Endothelial cell of umbilical vein (primary cell): ENCODE results near the gene FAM184B. TPM values are rescaled to one million over a fixed set of nuclear protein-coding genes. Genes with fewer than 3 reads are reported as not detected.

Experiments used
- BruUV-seq: library from RNA; stranded (reverse); fragments of 400-500 nt; replicated peaks from 2 replicates; lab custom pipeline; 2021; lab: Mats Ljungman, UMichigan
- CTCF ChIA-PET: fragments of 300-600, 350-600 bp; sonication (Branson Sonifier 250); formaldehyde crosslinking; loops from one replicate; lab custom pipeline; 2021; ENCODE audit warnings: antibody characterized with exemption, inconsistent platforms; lab: Charles Lee
- POLR2A ChIA-PET: fragments of 300-600, 350-600 bp; sonication (Branson Sonifier 250); formaldehyde crosslinking; loops from one replicate; lab custom pipeline; 2021; ENCODE audit warnings: antibody characterized with exemption, inconsistent platforms; lab: Charles Lee
- DNase-seq: peaks from one replicate; pipeline ENCODE4 v3.0.0-alpha.2; 2011; ENCODE audit warnings: low read depth, low spot score
- FAIRE-seq: peaks from 2 replicates; lab custom pipeline; 2011; peaks lifted over from hg19 to GRCh38; lab: Jason Lieb, UNC
- H2AFZ ChIP-seq: 2 replicates; pipeline ENCODE4 v1.6.0; 2012; ENCODE audit warnings: low read depth, low read length, control low read depth, inconsistent platforms
- H3K27ac ChIP-seq: 2 replicates; pipeline ENCODE4 v1.5.1; 2011; ENCODE audit warnings: low read depth, mild to moderate bottlenecking, control low read depth, low read length, moderate library complexity; ENCODE audit not compliant: insufficient read depth
- H3K27me3 ChIP-seq, 2 experiments: 2 replicates each; pipeline versions ENCODE4 v1.6.0 to v1.6.1; 2011; ENCODE audit warnings: low read length in 2 of 2, mixed read lengths in 1 of 2; ENCODE audit not compliant: control insufficient read depth in 2 of 2, insufficient read depth in 2 of 2
- H3K36me3 ChIP-seq, 2 experiments: 2 replicates in 1 of 2; 3 replicates in 1 of 2; pipeline ENCODE4 v1.5.1; 2011; ENCODE audit warnings: low read length in 2 of 2, mild to moderate bottlenecking in 1 of 2, moderate library complexity in 1 of 2; ENCODE audit not compliant: control insufficient read depth in 2 of 2, insufficient read depth in 2 of 2; ENCODE audit errors: extremely low read depth in 1 of 2
- H3K4me1 ChIP-seq: 3 replicates; pipeline ENCODE4 v1.5.1; 2011; ENCODE audit warnings: mild to moderate bottlenecking, low read length; ENCODE audit not compliant: control insufficient read depth, insufficient read depth; ENCODE audit errors: extremely low read depth
- H3K4me2 ChIP-seq: 2 replicates; pipeline ENCODE4 v1.6.1; 2011; ENCODE audit warnings: low read length, control low read depth, mixed read lengths; ENCODE audit not compliant: insufficient read depth
- H3K4me3 ChIP-seq, 3 experiments: fragments of 200-600 bp in 1 of 3; sonication (generic), shearing (Covaris generic) in 1 of 3; replicated peaks in 1 of 3; 2 replicates each; pipeline ENCODE4 v1.5.1; 2011 to 2016; ENCODE audit warnings: control low read depth in 3 of 3, low read length in 3 of 3, mild to moderate bottlenecking in 2 of 3, inconsistent platforms in 1 of 3, low read depth in 1 of 3, moderate library complexity in 1 of 3; ENCODE audit not compliant: insufficient read depth in 1 of 3
- H3K79me2 ChIP-seq: 2 replicates; pipeline ENCODE4 v1.6.0; 2012; ENCODE audit warnings: low read length, inconsistent platforms; ENCODE audit not compliant: control insufficient read depth, insufficient read depth
- H3K9ac ChIP-seq: replicated peaks from 2 replicates; pipeline ENCODE3; 2011; ENCODE audit warnings: low read length, control low read depth; ENCODE audit not compliant: insufficient read depth; ENCODE audit errors: extremely low read depth
- H3K9me1 ChIP-seq: replicated peaks from 3 replicates; pipeline ENCODE4 v1.6.0; 2011; ENCODE audit warnings: mild to moderate bottlenecking, low read length; ENCODE audit not compliant: control insufficient read depth, insufficient read depth; ENCODE audit errors: extremely low read depth
- H3K9me3 ChIP-seq: replicated peaks from 2 replicates; pipeline ENCODE4 v1.5.1; 2012; ENCODE audit warnings: low read length, inconsistent platforms; ENCODE audit not compliant: control insufficient read depth, insufficient read depth
- H4K20me1 ChIP-seq: replicated peaks from 2 replicates; pipeline ENCODE3; 2011; ENCODE audit warnings: mild to moderate bottlenecking, low read length; ENCODE audit not compliant: control insufficient read depth, insufficient read depth; ENCODE audit errors: extremely low read depth
- CTCF ChIP-seq, 2 donors: IDR thresholded peaks; 1 replicate in 1 of 2; 2 replicates in 1 of 2; pipeline ENCODE4 v1.5.1; 2011; ENCODE audit warnings: low read length in 2 of 2, mild to moderate bottlenecking in 2 of 2, moderate library complexity in 2 of 2, control low read depth in 1 of 2, inconsistent platforms in 1 of 2, low read depth in 1 of 2; ENCODE audit not compliant: insufficient read depth in 1 of 2; ENCODE audit errors: extremely low read depth in 1 of 2
- EZH2 ChIP-seq: IDR thresholded peaks from 2 replicates; pipeline ENCODE4 v1.6.1; 2012; ENCODE audit warnings: borderline replicate concordance, low read depth, mild to moderate bottlenecking, moderate library complexity, low read length, inconsistent platforms; ENCODE audit not compliant: severe bottlenecking
- FOS ChIP-seq: IDR thresholded peaks from 2 replicates; pipeline ENCODE4 v1.6.1; 2011; ENCODE audit warnings: mild to moderate bottlenecking, low read length, moderate library complexity, borderline replicate concordance; ENCODE audit not compliant: insufficient read depth
- GATA2 ChIP-seq: IDR thresholded peaks from 2 replicates; pipeline ENCODE4 v1.7.0; 2011; ENCODE audit warnings: low read depth, mild to moderate bottlenecking, moderate library complexity, mixed read lengths, low read length; ENCODE audit not compliant: insufficient read length, insufficient read depth
- JUN ChIP-seq: IDR thresholded peaks from 2 replicates; pipeline ENCODE4 v1.6.1; 2011; ENCODE audit warnings: borderline replicate concordance, low read depth; ENCODE audit not compliant: insufficient read length, insufficient read depth
- MYC ChIP-seq: IDR thresholded peaks from one replicate; pipeline ENCODE4 v1.6.1; 2011; ENCODE audit warnings: mild to moderate bottlenecking, low read depth, low read length
- POLR2A ChIP-seq: IDR thresholded peaks from 2 replicates; pipeline ENCODE4 v1.6.1; 2012; ENCODE audit warnings: low read depth, mild to moderate bottlenecking, control low read depth, low read length
- POLR2AphosphoS5 ChIP-seq: IDR thresholded peaks from 2 replicates; pipeline ENCODE4 v1.6.1; 2012; ENCODE audit warnings: low read depth, mild to moderate bottlenecking, control low read depth, low read length, moderate library complexity; ENCODE audit not compliant: insufficient read depth
- dilution Hi-C: fragments of 300-500 bp; cut with MboI; formaldehyde crosslinking; loops from one replicate; pipeline ENCODE4 v1.15.0; 2019; ENCODE audit warnings: low sequenced_read_pairs; ENCODE audit not compliant: extremely low pct_ligation_motif_present
- intact Hi-C: fragments of 100-400 bp; cut with micrococcal nuclease; formaldehyde crosslinking; loops from one replicate; pipeline ENCODE4 v1.10.0; 2022
- polyA plus RNA-seq, 4 experiments: library from polyadenylated mRNA; depleted of rRNA in 3 of 4; stranded (reverse) in 3 of 4; unstranded in 1 of 4; fragments of >200 nt; gene quantifications; 2 replicates each; pipeline versions ENCODE4 v1.2.1 to v1.2.3, GENCODE V29; 2011 to 2012; ENCODE audit warnings: missing spikeins in 1 of 4
- total RNA-seq: library from RNA; stranded (reverse); gene quantifications from 2 replicates; pipeline ENCODE4 v1.2.3, GENCODE V29; 2021
- TF ChIP-seq, protein P1 (sequence below): IDR thresholded peaks from 2 replicates; pipeline ENCODE4 v1.6.1; 2011; ENCODE audit not compliant: insufficient read depth, insufficient read length

FAM184B gene
- total and polyA plus RNA-seq, 2 donors (not counting 3 experiments of a cell fraction or from before 2014, with no cell fraction given), result not detected

DNA sequence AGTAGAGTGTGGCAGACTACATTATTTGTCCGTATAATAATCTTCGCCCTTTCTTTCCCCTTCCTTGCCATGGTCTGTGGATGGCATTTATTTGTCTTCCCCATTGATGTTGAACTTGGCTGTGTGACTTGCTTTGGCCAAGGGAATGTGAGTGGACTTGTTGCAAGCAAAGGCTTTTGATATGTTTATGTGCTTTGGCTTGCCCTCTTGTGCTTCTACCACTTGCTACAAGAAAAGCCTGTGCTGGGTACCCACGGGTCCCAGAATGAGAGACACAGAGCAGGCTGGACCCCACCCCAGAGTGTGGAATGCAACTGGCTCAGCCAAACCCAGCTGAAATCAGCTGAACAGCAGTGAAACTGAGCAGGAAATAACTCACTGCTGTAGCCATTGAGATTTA lies 63.0 kb downstream of the FAM184B start:
- Histone ChIP-seq H3K79me2 (no peaks in the 10 kb centered on the region), H3K9me1 (no peaks in the 10 kb centered on the region), H2AFZ (no peak overlapping the region), H4K20me1 (no peaks in the 10 kb centered on the region), H3K36me3 (no peaks in the 10 kb centered on the region), H3K4me3 (no peak overlapping the region), H3K27ac (no peak overlapping the region), H3K4me2 (no peak overlapping the region), H3K27me3 (no peaks in the 10 kb centered on the region), H3K9ac (no peak overlapping the region), H3K9me3 (no peaks in the 10 kb centered on the region), H3K4me1 (no peaks in the 10 kb centered on the region)
- no peak for TF ChIP-seq JUN
- no peak for TF ChIP-seq FOS
- TF ChIP-seq POLR2AphosphoS5, result no peak
- TF ChIP-seq EZH2, result no peak
- TF ChIP-seq, protein P1, sequence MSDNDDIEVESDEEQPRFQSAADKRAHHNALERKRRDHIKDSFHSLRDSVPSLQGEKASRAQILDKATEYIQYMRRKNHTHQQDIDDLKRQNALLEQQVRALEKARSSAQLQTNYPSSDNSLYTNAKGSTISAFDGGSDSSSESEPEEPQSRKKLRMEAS, result no peak
- TF ChIP-seq MYC, result no peak
- TF ChIP-seq CTCF (IDR thresholded peaks at IDR 0.05; ENCODE audit: extremely low read depth in 1 of 2, insufficient read depth in 1 of 2, low read depth in 1 of 2, low read length in 2 of 2), result no peak
- no peak for TF ChIP-seq POLR2A
- TF ChIP-seq GATA2, result no peak
- ChIA-PET CTCF (no interaction called here), POLR2A (no interaction called here)
- no TSS peak for BruUV-seq
- dilution Hi-C loops, result no loop called here
- intact Hi-C loops, result no loop called here
- FAIRE-seq, result no peak
- no peak for DNase-seq
